HCT116 (cell line): ENCODE data around the gene RHOG.
A peak's percentile ranks its signal among the peaks of the same experiment; 100 is the strongest.

Source experiments
- ATF3 ChIP-seq: IDR thresholded peaks from 2 replicates; pipeline ENCODE4 v1.6.1; 2012
- CEBPB ChIP-seq: IDR thresholded peaks from 2 replicates; pipeline ENCODE4 v1.6.1; 2012; ENCODE audit warnings: low read depth
- ELF1 ChIP-seq: IDR thresholded peaks from 2 replicates; pipeline ENCODE4 v1.6.1; 2012; ENCODE audit warnings: low read depth, borderline replicate concordance
- EZH2 ChIP-seq: fragments of 200-600 bp; sonication (generic); IDR thresholded peaks from 2 replicates; pipeline ENCODE4 v1.6.1; 2017; ENCODE audit warnings: antibody characterized with exemption, mixed run types
- MAX ChIP-seq: IDR thresholded peaks from 2 replicates; pipeline ENCODE4 v1.6.1; 2012
- POLR2A ChIP-seq: IDR thresholded peaks from 2 replicates; pipeline ENCODE4 v1.7.0; 2011; ENCODE audit warnings: borderline replicate concordance; ENCODE audit not compliant: insufficient read depth, insufficient read length; ENCODE audit errors: extremely low read depth
- POLR2AphosphoS5 ChIP-seq: IDR thresholded peaks from 2 replicates; pipeline ENCODE4 v1.6.1; 2011; ENCODE audit warnings: mild to moderate bottlenecking, low read depth, low read length, moderate library complexity
- RAD21 ChIP-seq: IDR thresholded peaks from 2 replicates; pipeline ENCODE4 v1.6.1; 2012; ENCODE audit warnings: low read depth, mild to moderate bottlenecking
- SP1 ChIP-seq: IDR thresholded peaks from 2 replicates; pipeline ENCODE4 v1.6.1; 2012; ENCODE audit warnings: low read depth
- TF ChIP-seq, protein P1 (sequence below), 3 experiments: fragments of 200-600 bp in 1 of 3; sonication (generic) in 1 of 3; IDR thresholded peaks in 2 of 3; conservative IDR thresholded peaks in 1 of 3; 2 replicates each; pipeline ENCODE4 v1.5.1; 2012 to 2017; ENCODE audit warnings: low read depth in 2 of 3, low read length in 2 of 3, antibody characterized with exemption in 1 of 3, borderline replicate concordance in 1 of 3, control low read depth in 1 of 3, mild to moderate bottlenecking in 1 of 3, mixed read lengths in 1 of 3, mixed run types in 1 of 3, moderate library complexity in 1 of 3; ENCODE audit not compliant: insufficient read depth in 1 of 3

DNA sequence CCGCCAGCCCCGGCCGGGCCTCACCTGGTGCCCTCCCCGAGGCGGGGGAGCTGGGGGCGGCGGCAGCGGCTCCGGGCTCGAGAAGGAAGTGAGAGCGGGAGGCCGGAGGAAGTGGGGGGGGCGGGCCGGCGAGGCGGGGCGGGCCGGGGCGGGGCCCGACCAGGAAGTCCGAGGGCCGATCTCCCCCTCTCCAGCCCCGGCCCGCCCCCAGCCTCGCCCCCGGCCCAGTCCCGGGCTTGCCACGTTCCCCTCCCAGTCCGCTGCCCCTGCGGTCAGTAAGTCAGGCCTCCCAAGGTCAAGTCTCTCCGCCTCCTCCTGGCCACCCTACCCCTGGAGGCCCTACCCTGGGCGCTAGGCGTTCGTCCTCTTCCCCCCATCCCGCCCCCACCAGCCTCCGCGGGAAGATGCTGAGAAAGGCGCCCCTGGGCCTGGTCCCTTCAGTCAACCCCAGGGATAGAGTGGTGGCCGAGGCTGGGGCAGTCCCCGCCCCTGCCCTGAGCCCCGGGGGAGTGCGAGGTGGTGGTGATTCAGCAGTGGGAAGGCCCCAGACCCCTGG, at the start of gene RHOG:
- peak; percentile 82 for TF ChIP-seq POLR2AphosphoS5
- TF ChIP-seq ELF1, result no peak
- TF ChIP-seq, protein P1, sequence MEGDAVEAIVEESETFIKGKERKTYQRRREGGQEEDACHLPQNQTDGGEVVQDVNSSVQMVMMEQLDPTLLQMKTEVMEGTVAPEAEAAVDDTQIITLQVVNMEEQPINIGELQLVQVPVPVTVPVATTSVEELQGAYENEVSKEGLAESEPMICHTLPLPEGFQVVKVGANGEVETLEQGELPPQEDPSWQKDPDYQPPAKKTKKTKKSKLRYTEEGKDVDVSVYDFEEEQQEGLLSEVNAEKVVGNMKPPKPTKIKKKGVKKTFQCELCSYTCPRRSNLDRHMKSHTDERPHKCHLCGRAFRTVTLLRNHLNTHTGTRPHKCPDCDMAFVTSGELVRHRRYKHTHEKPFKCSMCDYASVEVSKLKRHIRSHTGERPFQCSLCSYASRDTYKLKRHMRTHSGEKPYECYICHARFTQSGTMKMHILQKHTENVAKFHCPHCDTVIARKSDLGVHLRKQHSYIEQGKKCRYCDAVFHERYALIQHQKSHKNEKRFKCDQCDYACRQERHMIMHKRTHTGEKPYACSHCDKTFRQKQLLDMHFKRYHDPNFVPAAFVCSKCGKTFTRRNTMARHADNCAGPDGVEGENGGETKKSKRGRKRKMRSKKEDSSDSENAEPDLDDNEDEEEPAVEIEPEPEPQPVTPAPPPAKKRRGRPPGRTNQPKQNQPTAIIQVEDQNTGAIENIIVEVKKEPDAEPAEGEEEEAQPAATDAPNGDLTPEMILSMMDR (IDR thresholded peaks at IDR 0.05 in 2 of 3, conservative IDR thresholded peaks at IDR 0.05 in 1 of 3; ENCODE audit: borderline replicate concordance in 1 of 3, insufficient read depth in 1 of 3, low read depth in 2 of 3, low read length in 2 of 3), result no peak
- no peak for TF ChIP-seq MAX
- no peak for TF ChIP-seq CEBPB
- no peak for TF ChIP-seq SP1
- TF ChIP-seq ATF3, result no peak
- TF ChIP-seq EZH2, result no peak
- no peak for TF ChIP-seq POLR2A
- TF ChIP-seq RAD21, result no peak
